HEK293 (cell line): ENCODE results near the gene BTBD9.

ENCODE experiments used
- CTCF ChIA-PET: fragments of 350-600 bp; formaldehyde crosslinking; extraction: SDS; loops from one replicate; lab custom pipeline; 2021; ENCODE audit warnings: antibody characterized with exemption; lab: Yijun Ruan, JAX
- POLR2A ChIA-PET: fragments of 300-600 bp; formaldehyde crosslinking; extraction: SDS; loops from one replicate; lab custom pipeline; 2020; ENCODE audit warnings: antibody characterized with exemption, inconsistent platforms; lab: Yijun Ruan, JAX
- H3K27ac ChIP-seq: fragments of 200-500 bp; sonication (Bioruptor generic); 2 replicates; pipeline ENCODE4 v1.5.1; 2014; ENCODE audit warnings: low read depth, low read length, control low read depth, inconsistent platforms; ENCODE audit errors: extremely low read depth
- H3K36me3 ChIP-seq, 2 experiments: fragments of 200-500 bp in 1 of 2; sonication (Bioruptor generic) in 1 of 2; 1 replicate in 1 of 2; 2 replicates in 1 of 2; pipeline ENCODE4 v1.5.1; 2014 to 2017; ENCODE audit warnings: inconsistent platforms in 2 of 2, low read length in 2 of 2; ENCODE audit not compliant: control insufficient read depth in 2 of 2, insufficient read depth in 1 of 2
- H3K4me1 ChIP-seq: fragments of 200-500 bp; sonication (Bioruptor generic); 2 replicates; pipeline ENCODE4 v1.5.1; 2014; ENCODE audit warnings: mild to moderate bottlenecking, low read length, inconsistent platforms; ENCODE audit not compliant: control insufficient read depth, insufficient read depth
- H3K4me3 ChIP-seq: 2 replicates; pipeline ENCODE4 v1.5.1; 2011; ENCODE audit warnings: low read depth, mild to moderate bottlenecking, control low read depth, low read length, moderate library complexity
- H3K9me3 ChIP-seq: fragments of 200-500 bp; sonication (Bioruptor generic); 2 replicates; pipeline ENCODE4 v1.5.1; 2014; ENCODE audit warnings: low read depth, low read length, inconsistent platforms; ENCODE audit not compliant: control insufficient read depth, insufficient read depth
- GLIS1 ChIP-seq: fragments of 450-650 bp; formaldehyde crosslinking; IDR thresholded peaks from 2 replicates; pipeline ENCODE4 v1.5.1; 2016; ENCODE audit warnings: missing biosample characterization, missing genetic modification characterization
- OVOL3 ChIP-seq: fragments of 450-650 bp; formaldehyde crosslinking; IDR thresholded peaks from 2 replicates; pipeline ENCODE4 v1.5.1; 2016; ENCODE audit warnings: missing biosample characterization, missing genetic modification characterization
- RBAK ChIP-seq: fragments of 450-650 bp; formaldehyde crosslinking; IDR thresholded peaks from 2 replicates; pipeline ENCODE4 v1.5.1; 2016; ENCODE audit warnings: missing biosample characterization, missing genetic modification characterization
- SALL2 ChIP-seq: fragments of 450-650 bp; formaldehyde crosslinking; IDR thresholded peaks from 2 replicates; pipeline ENCODE4 v1.5.0; 2017; ENCODE audit warnings: missing biosample characterization, mild to moderate bottlenecking, missing genetic modification characterization, borderline replicate concordance
- SP3 ChIP-seq: fragments of 450-650 bp; formaldehyde crosslinking; IDR thresholded peaks from 2 replicates; pipeline ENCODE4 v1.5.1; 2016; ENCODE audit warnings: missing biosample characterization, missing genetic modification characterization
- TRIM28 ChIP-seq: IDR thresholded peaks from 2 replicates; pipeline ENCODE4 v1.6.1; 2011; ENCODE audit warnings: low read length, control low read depth, borderline replicate concordance
- YY1 ChIP-seq: fragments of 450-650 bp; formaldehyde crosslinking; IDR thresholded peaks from 2 replicates; pipeline ENCODE4 v1.5.1; 2018; ENCODE audit warnings: missing biosample characterization, missing genetic modification characterization
- YY2 ChIP-seq: fragments of 450-650 bp; formaldehyde crosslinking; IDR thresholded peaks from 2 replicates; pipeline ENCODE4 v1.5.1; 2016; ENCODE audit warnings: missing biosample characterization, missing genetic modification characterization
- ZBTB26 ChIP-seq: fragments of 450-650 bp; formaldehyde crosslinking; optimal IDR thresholded peaks from 2 replicates; pipeline ENCODE3; 2016; ENCODE audit warnings: missing biosample characterization, mild to moderate bottlenecking, missing genetic modification characterization
- ZNF155 ChIP-seq: fragments of 450-650 bp; formaldehyde crosslinking; IDR thresholded peaks from 2 replicates; pipeline ENCODE4 v1.5.1; 2016; ENCODE audit warnings: missing biosample characterization, missing genetic modification characterization
- ZNF16 ChIP-seq: fragments of 450-650 bp; formaldehyde crosslinking; IDR thresholded peaks from 2 replicates; pipeline ENCODE4 v1.5.1; 2016; ENCODE audit warnings: low read depth, missing biosample characterization, missing genetic modification characterization
- ZNF18 ChIP-seq: fragments of 450-650 bp; formaldehyde crosslinking; IDR thresholded peaks from 2 replicates; pipeline ENCODE4 v1.5.1; 2016; ENCODE audit warnings: missing biosample characterization, missing genetic modification characterization
- ZNF221 ChIP-seq: fragments of 450-650 bp; formaldehyde crosslinking; IDR thresholded peaks from 2 replicates; pipeline ENCODE4 v1.5.1; 2017; ENCODE audit warnings: missing biosample characterization, missing genetic modification characterization, borderline replicate concordance
- ZNF223 ChIP-seq: fragments of 450-650 bp; formaldehyde crosslinking; IDR thresholded peaks from 2 replicates; pipeline ENCODE4 v1.5.1; 2016; ENCODE audit warnings: missing biosample characterization, missing genetic modification characterization
- ZNF350 ChIP-seq: fragments of 450-650 bp; formaldehyde crosslinking; IDR thresholded peaks from 2 replicates; pipeline ENCODE4 v1.5.0; 2017; ENCODE audit warnings: missing biosample characterization, mild to moderate bottlenecking, missing genetic modification characterization
- ZNF423 ChIP-seq: fragments of 450-650 bp; formaldehyde crosslinking; IDR thresholded peaks from 2 replicates; pipeline ENCODE4 v1.5.1; 2016; ENCODE audit warnings: missing biosample characterization, missing genetic modification characterization
- ZNF433 ChIP-seq: fragments of 450-650 bp; formaldehyde crosslinking; IDR thresholded peaks from 2 replicates; pipeline ENCODE4 v1.5.1; 2016; ENCODE audit warnings: missing biosample characterization, missing genetic modification characterization, low read depth
- ZNF501 ChIP-seq: fragments of 450-650 bp; formaldehyde crosslinking; IDR thresholded peaks from 2 replicates; pipeline ENCODE4 v1.5.1; 2016; ENCODE audit warnings: missing biosample characterization, missing genetic modification characterization
- ZNF548 ChIP-seq: fragments of 450-650 bp; formaldehyde crosslinking; IDR thresholded peaks from 2 replicates; pipeline ENCODE4 v1.5.1; 2016; ENCODE audit warnings: missing biosample characterization, missing genetic modification characterization
- ZNF596 ChIP-seq: fragments of 450-650 bp; IDR thresholded peaks from 2 replicates; pipeline ENCODE4 v1.5.0; 2018; ENCODE audit warnings: missing biosample characterization, mild to moderate bottlenecking, missing genetic modification characterization, moderate library complexity
- ZNF624 ChIP-seq: fragments of 450-650 bp; formaldehyde crosslinking; IDR thresholded peaks from 2 replicates; pipeline ENCODE4 v1.5.1; 2017; ENCODE audit warnings: missing biosample characterization, missing genetic modification characterization
- ZNF639 ChIP-seq: fragments of 450-650 bp; formaldehyde crosslinking; IDR thresholded peaks from 2 replicates; pipeline ENCODE4 v1.5.1; 2016; ENCODE audit warnings: missing biosample characterization, missing genetic modification characterization
- ZNF660 ChIP-seq: fragments of 450-650 bp; IDR thresholded peaks from 2 replicates; pipeline ENCODE4 v1.5.1; 2018; ENCODE audit warnings: missing biosample characterization, mild to moderate bottlenecking, missing genetic modification characterization
- ZNF677 ChIP-seq: fragments of 450-650 bp; IDR thresholded peaks from 2 replicates; pipeline ENCODE4 v1.5.0; 2018; ENCODE audit warnings: missing biosample characterization, mild to moderate bottlenecking, missing genetic modification characterization, moderate library complexity
- ZSCAN30 ChIP-seq: fragments of 450-650 bp; IDR thresholded peaks from 2 replicates; pipeline ENCODE4 v1.5.1; 2018; ENCODE audit warnings: missing biosample characterization, mild to moderate bottlenecking, missing genetic modification characterization, moderate library complexity
- TF ChIP-seq, protein P1 (sequence below): fragments of 450-650 bp; formaldehyde crosslinking; IDR thresholded peaks from 2 replicates; pipeline ENCODE4 v1.5.1; 2016; ENCODE audit warnings: missing biosample characterization, missing genetic modification characterization

Gene BTBD9

GRCh38 chr6:38524436-38525145 is 115.1 kb downstream of the BTBD9 start (continued):
- no peak for TF ChIP-seq ZNF18 (tag by site-specific recombination)
- TF ChIP-seq, protein P1, sequence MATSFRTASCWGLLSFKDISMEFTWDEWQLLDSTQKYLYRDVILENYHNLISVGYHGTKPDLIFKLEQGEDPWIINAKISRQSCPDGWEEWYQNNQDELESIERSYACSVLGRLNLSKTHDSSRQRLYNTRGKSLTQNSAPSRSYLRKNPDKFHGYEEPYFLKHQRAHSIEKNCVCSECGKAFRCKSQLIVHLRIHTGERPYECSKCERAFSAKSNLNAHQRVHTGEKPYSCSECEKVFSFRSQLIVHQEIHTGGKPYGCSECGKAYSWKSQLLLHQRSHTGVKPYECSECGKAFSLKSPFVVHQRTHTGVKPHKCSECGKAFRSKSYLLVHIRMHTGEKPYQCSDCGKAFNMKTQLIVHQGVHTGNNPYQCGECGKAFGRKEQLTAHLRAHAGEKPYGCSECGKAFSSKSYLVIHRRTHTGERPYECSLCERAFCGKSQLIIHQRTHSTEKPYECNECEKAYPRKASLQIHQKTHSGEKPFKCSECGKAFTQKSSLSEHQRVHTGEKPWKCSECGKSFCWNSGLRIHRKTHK (tag by site-specific recombination), result no peak
- no peak for TF ChIP-seq ZNF221 (tag by site-specific recombination)
- TF ChIP-seq ZNF677, result no peak
- TF ChIP-seq ZNF501 (tag by site-specific recombination), result no peak
- no peak for TF ChIP-seq SALL2
- no peak for TF ChIP-seq SP3
- TF ChIP-seq ZNF624 (tag by site-specific recombination), result no peak
- no peak for TF ChIP-seq ZNF155

DNA sequence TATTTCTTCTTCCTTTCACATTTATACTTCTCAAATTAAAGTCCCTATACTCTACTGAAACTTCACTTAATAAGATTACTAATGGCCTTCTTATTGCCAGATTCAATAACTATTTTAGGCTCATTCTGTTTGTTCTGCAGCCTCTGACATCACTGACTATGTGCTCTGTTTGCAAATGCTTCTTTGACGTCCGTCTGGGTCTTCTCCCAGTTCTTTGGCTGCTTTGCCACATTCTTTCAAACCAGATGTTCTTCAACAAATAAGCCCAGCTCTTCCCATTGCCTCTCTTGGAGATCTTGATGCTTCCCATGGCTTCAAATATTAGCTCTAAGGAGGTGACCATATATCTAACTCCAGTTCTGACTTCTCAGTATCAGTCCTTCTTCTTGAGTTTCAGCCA is 117.4 kb downstream of the BTBD9 start:
- no peak overlapping the region for H3K27ac ChIP-seq
- no peak overlapping the region for H3K4me3 ChIP-seq
- H3K9me3 ChIP-seq, result no peaks in the 10 kb centered on the region
- ChIA-PET CTCF (interaction anchor here (1.6 kb wide), 1 partner anchor 28 kb away, joined by 4 read pairs; no protein-coding TSS in a partner anchor), POLR2A (interaction anchor here (0.6 kb wide), 1 partner anchor 16 kb away, joined by 3 read pairs; no protein-coding TSS in a partner anchor)
- no peak for TF ChIP-seq ZNF548 (tag by site-specific recombination)
- TF ChIP-seq ZNF350 (tag by site-specific recombination), result no peak
- TF ChIP-seq ZNF423, result no peak
- TF ChIP-seq YY1 (tag by site-specific recombination), result no peak
- no peak for TF ChIP-seq ZNF223
- TF ChIP-seq RBAK (tag by site-specific recombination), result no peak
- no peak for TF ChIP-seq ZNF596 (tag by site-specific recombination)
- H3K36me3 ChIP-seq, result no peaks in the 10 kb centered on the region
- no peaks in the 10 kb centered on the region for H3K4me1 ChIP-seq

DNA sequence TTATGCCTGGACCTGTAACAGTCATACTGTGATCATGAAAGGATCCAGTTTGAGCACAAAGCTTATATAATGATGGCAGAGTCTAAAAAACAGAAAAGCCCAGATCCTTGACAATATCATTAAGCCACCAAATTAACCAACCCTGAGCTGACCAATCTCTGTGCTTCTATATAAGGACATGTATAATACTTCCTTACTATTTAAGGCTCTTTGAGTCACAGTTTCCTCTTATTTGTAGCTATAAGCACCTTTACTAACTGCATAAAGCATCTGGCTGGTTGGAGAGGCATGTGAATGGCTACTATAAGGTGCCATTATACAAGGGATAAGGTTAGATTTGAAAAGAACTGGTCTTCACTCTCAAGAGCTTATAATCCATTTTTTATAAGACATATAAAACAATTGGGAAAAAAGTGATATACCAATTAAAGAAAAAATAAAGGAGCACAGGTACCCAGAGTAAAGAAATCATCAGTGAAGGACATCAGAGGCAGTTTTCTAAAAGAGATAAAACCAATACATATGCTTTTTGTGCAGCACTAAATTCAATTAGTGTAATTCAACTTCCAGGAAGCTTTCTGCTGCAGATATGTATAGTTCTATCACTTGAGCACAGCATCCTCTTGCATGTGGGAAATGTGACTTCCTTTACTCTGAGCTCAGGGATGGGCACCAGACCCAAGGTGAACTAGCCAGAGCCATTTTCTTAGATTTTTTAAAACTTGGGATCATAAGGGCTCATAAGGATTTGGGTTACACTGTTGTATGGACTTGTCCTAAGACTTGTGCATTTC is 121.0 kb downstream of the BTBD9 start:
- Histone ChIP-seq H3K27ac (no peak overlapping the region), H3K4me3 (no peak overlapping the region), H3K9me3 (no peaks in the 10 kb centered on the region), H3K4me1 (peaks cover 7% of the 10 kb centered on the region), H3K36me3 (no peaks in the 10 kb centered on the region)
- CTCF ChIA-PET, result interaction anchor here (0.5 to 2.2 kb wide), 3 partner anchors 12 to 814 kb away, joined by 3 to 9 read pairs (median 3); no protein-coding TSS in a partner anchor
- POLR2A ChIA-PET, result no interaction called here
- TF ChIP-seq YY2 (tag by site-specific recombination) (no peak), ZNF155 (no peak), RBAK (tag by site-specific recombination) (no peak), ZSCAN30 (no peak), OVOL3 (tag by site-specific recombination) (no peak), ZNF660 (tag by site-specific recombination) (no peak), TRIM28 (no peak), GLIS1 (tag by site-specific recombination) (no peak), ZNF639 (no peak), ZBTB26 (tag by site-specific recombination) (no peak), ZNF433 (no peak), ZNF16 (no peak)
